ENCODE data around the gene ZFX. TPM values are rescaled to one million over a fixed set of nuclear protein-coding genes. Genes with fewer than 3 reads are reported as not detected.

Gene ZFX
- total and polyA plus RNA-seq, 2 of the 8 experiments (the other 6 are each of a cell fraction or from before 2014, with no cell fraction given) = 2.8 to 22.0 TPM

DNA sequence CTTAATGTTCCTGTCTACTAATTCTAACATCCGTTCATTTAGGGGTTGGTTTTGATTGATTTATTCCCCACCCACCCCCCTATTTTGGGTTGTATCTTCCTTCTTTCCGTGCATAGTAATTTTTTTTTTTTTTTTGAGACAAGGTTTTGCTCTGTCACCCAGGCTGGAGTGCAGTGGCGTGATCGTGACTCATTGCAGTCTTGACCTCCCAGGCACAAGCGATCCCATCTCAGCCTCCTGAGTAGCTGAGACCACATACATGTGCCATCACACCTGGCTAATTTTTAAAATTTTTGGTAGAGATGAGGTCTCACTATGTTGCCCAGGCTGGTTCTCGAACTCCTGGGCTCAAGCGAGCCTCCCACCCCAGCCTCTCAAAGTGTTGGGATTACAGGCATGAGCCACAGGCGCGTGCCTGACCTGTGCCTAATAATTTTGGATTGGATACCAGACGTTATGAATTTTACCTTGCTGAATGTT, 79.9 kb downstream of the ZFX start (continued):
- no peak for TF ChIP-seq RBBP5 (IDR thresholded peaks at IDR 0.05; ENCODE audit: borderline replicate concordance, low read depth, low read length)
- TF ChIP-seq KDM4A (IDR thresholded peaks at IDR 0.05; ENCODE audit: low read depth, low read length, severe bottlenecking) = no peak

Measured in H1 (cell line).